ENCODE measurements around the gene APLP1. TPM values are rescaled to one million over a fixed set of nuclear protein-coding genes. Genes with fewer than 3 reads are reported as not detected.
"Not testable (repeated sequence)": the region's sequence is repeated elsewhere in the genome, so short reads cannot be mapped to it uniquely, and the experiment has no call there.

Gene APLP1
- 9.2 and 13.5 TPM in 2 replicates for total RNA-seq (2014; rRNA removed; shearing (Covaris generic))
- polyA plus RNA-seq (2015; cell fraction: cytosol; rRNA removed), result 35.6 and 55.6 TPM in 2 replicates
- polyA plus RNA-seq (2015; cell fraction: nucleus; rRNA removed), result 12.0 and 12.6 TPM in 2 replicates

- in situ Hi-C loops (cut with HindIII; ENCODE audit: low pct_unique_long_range_greater_than_20kb, low sequenced_read_pairs), result no loop called here
- peak; percentile 37 for DNase-seq (ENCODE audit: low read depth, low spot score)
These were observed at the start of gene APLP1 for GRCh38 chr19:35868172-35868822. APLP1 (plus strand) TSS chr19:35868574; CDS start chr19:35868637, 63 bp downstream.

GRCh38 chr19:35822579-35822978 lies 45.8 kb upstream of the APLP1 start:
- DNase-seq (ENCODE audit: low read depth, low spot score), result no peak
- in situ Hi-C loops (cut with HindIII; ENCODE audit: low pct_unique_long_range_greater_than_20kb, low sequenced_read_pairs), result no loop called here

GRCh38 chr19:35824150-35824549 lies 44.2 kb upstream of the APLP1 start:
- in situ Hi-C loops (cut with HindIII; ENCODE audit: low pct_unique_long_range_greater_than_20kb, low sequenced_read_pairs), result no loop called here
- DNase-seq (ENCODE audit: low read depth, low spot score), result no peak

GRCh38 chr19:35828692-35829301 lies 39.6 kb upstream of the APLP1 start:
- in situ Hi-C loops (cut with HindIII; ENCODE audit: low pct_unique_long_range_greater_than_20kb, low sequenced_read_pairs), result no loop called here
- DNase-seq (ENCODE audit: low read depth, low spot score), result peak; percentile 66

GRCh38 chr19:35830986-35831385 lies 37.4 kb upstream of the APLP1 start:
- no peak for DNase-seq (ENCODE audit: low read depth, low spot score)
- in situ Hi-C loops (cut with HindIII; ENCODE audit: low pct_unique_long_range_greater_than_20kb, low sequenced_read_pairs), result no loop called here

GRCh38 chr19:35832054-35832453 lies 36.3 kb upstream of the APLP1 start:
- in situ Hi-C loops (cut with HindIII; ENCODE audit: low pct_unique_long_range_greater_than_20kb, low sequenced_read_pairs), result no loop called here
- no peak for DNase-seq (ENCODE audit: low read depth, low spot score)

- in situ Hi-C loops (cut with HindIII; ENCODE audit: low pct_unique_long_range_greater_than_20kb, low sequenced_read_pairs), result no loop called here
- peak; percentile 25 for DNase-seq (ENCODE audit: low read depth, low spot score)
These were observed 34.4 kb upstream of the APLP1 start for GRCh38 chr19:35833972-35834371.

- DNase-seq (ENCODE audit: low read depth, low spot score); in situ Hi-C loops (cut with HindIII; ENCODE audit: low pct_unique_long_range_greater_than_20kb, low sequenced_read_pairs): not testable (repeated sequence)
These were observed 32.3 kb upstream of the APLP1 start for GRCh38 chr19:35836096-35836495.

- in situ Hi-C loops (cut with HindIII; ENCODE audit: low pct_unique_long_range_greater_than_20kb, low sequenced_read_pairs), result no loop called here
- no peak for DNase-seq (ENCODE audit: low read depth, low spot score)
These were observed 26.3 kb upstream of the APLP1 start for GRCh38 chr19:35841961-35842595.

GRCh38 chr19:35842666-35843272 lies 25.6 kb upstream of the APLP1 start:
- in situ Hi-C loops (cut with HindIII; ENCODE audit: low pct_unique_long_range_greater_than_20kb, low sequenced_read_pairs), result no loop called here
- no peak for DNase-seq (ENCODE audit: low read depth, low spot score)

- DNase-seq (ENCODE audit: low read depth, low spot score), result peak; percentile 79
- in situ Hi-C loops (cut with HindIII; ENCODE audit: low pct_unique_long_range_greater_than_20kb, low sequenced_read_pairs), result no loop called here
These were observed 24.5 kb upstream of the APLP1 start for GRCh38 chr19:35843676-35844481.

- DNase-seq (ENCODE audit: low read depth, low spot score), result no peak
These were observed 23.7 kb upstream of the APLP1 start for GRCh38 chr19:35844482-35845214.

GRCh38 chr19:35845215-35846037 lies 22.9 kb upstream of the APLP1 start:
- in situ Hi-C loops (cut with HindIII; ENCODE audit: low pct_unique_long_range_greater_than_20kb, low sequenced_read_pairs), result no loop called here
- no peak for DNase-seq (ENCODE audit: low read depth, low spot score)

More at GRCh38 chr19:35844482-35845214, 23.7 kb upstream of the APLP1 start:
- in situ Hi-C loops (cut with HindIII; ENCODE audit: low pct_unique_long_range_greater_than_20kb, low sequenced_read_pairs), result no loop called here

- no peak for DNase-seq (ENCODE audit: low read depth, low spot score)
- in situ Hi-C loops (cut with HindIII; ENCODE audit: low pct_unique_long_range_greater_than_20kb, low sequenced_read_pairs), result no loop called here
These were observed 22.2 kb upstream of the APLP1 start for GRCh38 chr19:35846038-35846668.

- DNase-seq (ENCODE audit: low read depth, low spot score), result no peak
- in situ Hi-C loops (cut with HindIII; ENCODE audit: low pct_unique_long_range_greater_than_20kb, low sequenced_read_pairs), result no loop called here
These were observed 20.5 kb upstream of the APLP1 start for GRCh38 chr19:35847911-35848310.

GRCh38 chr19:35848486-35848885 lies 19.9 kb upstream of the APLP1 start:
- no peak for DNase-seq (ENCODE audit: low read depth, low spot score)
- in situ Hi-C loops (cut with HindIII; ENCODE audit: low pct_unique_long_range_greater_than_20kb, low sequenced_read_pairs), result no loop called here
